GM18951 (cell line): ENCODE data around the gene LHFPL6.

ENCODE experiments used
- POLR2A ChIP-seq: IDR thresholded peaks from 4 replicates; pipeline ENCODE4 v1.6.1; 2011; ENCODE audit warnings: mild to moderate bottlenecking; ENCODE audit not compliant: insufficient read length, insufficient read depth; ENCODE audit errors: extremely low read depth
- in situ Hi-C: fragments of 300-500 bp; cut with MboI; formaldehyde crosslinking; loops from one replicate; pipeline ENCODE4 v1.12.0; 2022; ENCODE audit warnings: low sequenced_read_pairs, mixed read lengths, inconsistent platforms; ENCODE audit not compliant: unreplicated experiment

The LHFPL6 gene

GRCh38 chr13:39561971-39562370 lies 41.0 kb downstream of the LHFPL6 start:
- no peak for TF ChIP-seq POLR2A
- in situ Hi-C loops: no loop called here

- TF ChIP-seq POLR2A: no peak
- in situ Hi-C loops: no loop called here
Observed at GRCh38 chr13:39559847-39560246, 43.1 kb downstream of the LHFPL6 start.

GRCh38 chr13:39557285-39557955 lies 45.6 kb downstream of the LHFPL6 start:
- no peak for TF ChIP-seq POLR2A
- in situ Hi-C loops: no loop called here

GRCh38 chr13:39556866-39557265 lies 46.1 kb downstream of the LHFPL6 start:
- in situ Hi-C loops: no loop called here
- no peak for TF ChIP-seq POLR2A

GRCh38 chr13:39554371-39554770 lies 48.6 kb downstream of the LHFPL6 start:
- no peak for TF ChIP-seq POLR2A
- in situ Hi-C loops: no loop called here

GRCh38 chr13:39552246-39552645 lies 50.7 kb downstream of the LHFPL6 start:
- no peak for TF ChIP-seq POLR2A
- in situ Hi-C loops: no loop called here

GRCh38 chr13:39550931-39551330 lies 52.1 kb downstream of the LHFPL6 start:
- no peak for TF ChIP-seq POLR2A

GRCh38 chr13:39547108-39547507 lies 55.9 kb downstream of the LHFPL6 start:
- in situ Hi-C loops: no loop called here

More at GRCh38 chr13:39550931-39551330, 52.1 kb downstream of the LHFPL6 start:
- in situ Hi-C loops: no loop called here

GRCh38 chr13:39542361-39542760 lies 60.6 kb downstream of the LHFPL6 start:
- TF ChIP-seq POLR2A: no peak
- in situ Hi-C loops: no loop called here

More at GRCh38 chr13:39547108-39547507, 55.9 kb downstream of the LHFPL6 start:
- TF ChIP-seq POLR2A: no peak

GRCh38 chr13:39540929-39541605 lies 61.9 kb downstream of the LHFPL6 start:
- TF ChIP-seq POLR2A: no peak
- in situ Hi-C loops: no loop called here

GRCh38 chr13:39538816-39539790 lies 63.9 kb downstream of the LHFPL6 start:
- TF ChIP-seq POLR2A: no peak

GRCh38 chr13:39536906-39537305 lies 66.1 kb downstream of the LHFPL6 start:
- in situ Hi-C loops: no loop called here
- no peak for TF ChIP-seq POLR2A

More at GRCh38 chr13:39538816-39539790, 63.9 kb downstream of the LHFPL6 start:
- in situ Hi-C loops: no loop called here

GRCh38 chr13:39536274-39536673 lies 66.7 kb downstream of the LHFPL6 start:
- TF ChIP-seq POLR2A: no peak
- in situ Hi-C loops: no loop called here
